Measurements from ENCODE around the gene HCFC1.
"Not testable (repeated sequence)": the region's sequence is repeated elsewhere in the genome, so short reads cannot be mapped to it uniquely, and the experiment has no call there.

HCFC1 gene

GRCh38 chrX:154006947-154007346 is 35.3 kb upstream of the HCFC1 start:
- no peak for DNase-seq

- no peak for DNase-seq
Observed at GRCh38 chrX:154004315-154004714, 32.7 kb upstream of the HCFC1 start.

GRCh38 chrX:154002215-154002719 is 30.6 kb upstream of the HCFC1 start:
- peak; percentile 48 for DNase-seq

GRCh38 chrX:154000051-154000450 is 28.4 kb upstream of the HCFC1 start:
- no peak for DNase-seq

GRCh38 chrX:153999359-154000037 is 27.9 kb upstream of the HCFC1 start:
- no peak for DNase-seq

- DNase-seq = no peak
Observed at GRCh38 chrX:153995504-153995903, 23.9 kb upstream of the HCFC1 start.

GRCh38 chrX:153994398-153994797 is 22.8 kb upstream of the HCFC1 start:
- DNase-seq = not testable (repeated sequence)

GRCh38 chrX:153993978-153994377 is 22.4 kb upstream of the HCFC1 start:
- DNase-seq = no peak

GRCh38 chrX:153993079-153993478 is 21.5 kb upstream of the HCFC1 start:
- DNase-seq = no peak

GRCh38 chrX:153992180-153992579 is 20.6 kb upstream of the HCFC1 start:
- DNase-seq = no peak

- DNase-seq = no peak
Observed at GRCh38 chrX:153991013-153991580, 19.5 kb upstream of the HCFC1 start.

- no peak for DNase-seq
Observed at GRCh38 chrX:153989973-153990655, 18.5 kb upstream of the HCFC1 start.

- no peak for DNase-seq
Observed at GRCh38 chrX:153988493-153988892, 16.9 kb upstream of the HCFC1 start.

GRCh38 chrX:153984351-153985178 is 12.9 kb upstream of the HCFC1 start:
- DNase-seq = no peak

- no peak for DNase-seq
Observed at GRCh38 chrX:153983321-153983801, 11.7 kb upstream of the HCFC1 start.

- no peak for DNase-seq
Observed at GRCh38 chrX:153981771-153982533, 10.3 kb upstream of the HCFC1 start.

- no peak for DNase-seq
Observed at GRCh38 chrX:153981231-153981630, 9.6 kb upstream of the HCFC1 start.

GRCh38 chrX:153980394-153980793 is 8.8 kb upstream of the HCFC1 start:
- DNase-seq = not testable (repeated sequence)

- DNase-seq = no peak
Observed at GRCh38 chrX:153974726-153975286, 3.2 kb upstream of the HCFC1 start.

- no peak for DNase-seq
Observed at GRCh38 chrX:153974003-153974725, 2.5 kb upstream of the HCFC1 start.
